GM21723 (cell line): ENCODE measurements around the gene PCDHA1.
"Not testable (repeated sequence)": the region's sequence is repeated elsewhere in the genome, so short reads cannot be mapped to it uniquely, and the experiment has no call there.

Source experiments
- ATAC-seq: cut with Tn5 transposase; IDR thresholded peaks from one replicate; pipeline ENCODE4 v1.9.1; 2021; ENCODE audit warnings: mild to moderate bottlenecking, moderate library complexity; ENCODE audit not compliant: unreplicated experiment

Gene PCDHA1

DNA sequence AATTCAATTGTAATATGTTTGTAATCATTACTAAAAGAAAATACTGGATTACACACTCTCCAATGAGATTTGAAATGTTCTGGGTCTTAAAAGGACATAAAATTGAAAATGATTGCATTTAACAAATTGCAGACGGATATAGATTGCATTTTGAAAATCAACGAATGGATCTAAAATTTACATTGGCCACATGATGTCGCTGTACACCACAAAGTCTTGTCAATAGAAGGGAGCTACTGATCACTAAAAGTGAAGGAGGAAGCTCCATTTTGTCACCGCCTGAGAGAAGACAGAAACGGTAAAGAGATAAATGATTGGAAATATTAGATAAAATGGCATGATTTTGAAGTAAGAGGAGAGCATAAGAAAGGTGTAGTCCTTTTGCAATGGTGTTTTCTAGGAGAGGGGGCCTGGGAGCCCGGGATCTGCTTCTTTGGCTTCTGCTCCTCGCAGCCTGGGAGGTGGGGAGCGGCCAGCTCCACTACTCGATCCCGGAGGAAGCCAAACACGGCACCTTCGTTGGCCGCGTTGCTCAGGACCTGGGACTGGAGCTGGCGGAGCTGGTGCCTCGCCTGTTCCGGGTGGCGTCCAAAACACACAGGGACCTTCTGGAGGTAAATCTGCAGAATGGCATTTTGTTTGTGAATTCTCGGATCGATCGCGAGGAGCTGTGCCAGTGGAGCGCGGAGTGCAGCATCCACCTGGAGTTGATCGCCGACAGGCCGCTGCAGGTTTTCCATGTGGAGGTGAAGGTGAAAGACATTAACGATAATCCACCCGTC, at the start of gene PCDHA1:
TSS of gene PCDHA1 (plus strand) at position 236 of the 782 bp plus-strand sequence.
- ATAC-seq, result no peak

DNA sequence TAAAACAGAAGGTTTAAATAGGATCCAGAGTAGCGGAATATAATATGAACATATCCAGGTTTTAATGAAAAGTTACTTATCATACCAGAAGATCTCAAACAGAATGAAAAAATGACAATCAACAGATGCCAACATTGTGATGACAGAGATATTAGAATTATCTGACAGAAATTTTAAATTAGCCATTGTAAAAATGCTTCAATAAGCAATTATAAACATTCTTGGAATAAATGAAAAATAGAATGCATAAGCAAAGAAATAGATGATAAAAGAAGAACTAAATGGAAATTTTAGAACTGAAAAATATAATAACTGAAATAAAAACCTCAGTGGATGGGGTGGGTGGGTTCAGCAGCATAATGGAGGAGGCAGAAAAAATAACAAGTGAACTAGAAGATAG, 48.5 kb upstream of the PCDHA1 start:
- ATAC-seq, result no peak

DNA sequence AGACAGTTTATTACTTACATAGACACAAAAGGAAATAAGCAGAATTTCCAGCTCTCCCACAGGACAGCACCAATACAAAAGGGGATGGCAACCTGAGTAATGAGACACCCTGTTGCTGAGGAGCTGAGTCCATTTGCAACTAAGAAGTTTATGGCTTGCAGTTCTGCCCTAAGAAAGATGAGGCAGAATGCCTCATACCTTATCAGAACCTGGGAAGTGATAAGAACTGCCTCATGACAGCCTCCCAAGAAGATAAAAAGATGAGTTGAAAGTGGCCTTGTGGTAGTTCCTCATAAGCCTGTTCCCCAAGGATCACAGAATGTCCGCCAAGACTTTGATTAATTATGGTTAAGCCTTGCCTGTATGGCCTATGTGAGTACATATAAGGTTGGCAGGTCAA, 44.0 kb upstream of the PCDHA1 start:
- no peak for ATAC-seq

DNA sequence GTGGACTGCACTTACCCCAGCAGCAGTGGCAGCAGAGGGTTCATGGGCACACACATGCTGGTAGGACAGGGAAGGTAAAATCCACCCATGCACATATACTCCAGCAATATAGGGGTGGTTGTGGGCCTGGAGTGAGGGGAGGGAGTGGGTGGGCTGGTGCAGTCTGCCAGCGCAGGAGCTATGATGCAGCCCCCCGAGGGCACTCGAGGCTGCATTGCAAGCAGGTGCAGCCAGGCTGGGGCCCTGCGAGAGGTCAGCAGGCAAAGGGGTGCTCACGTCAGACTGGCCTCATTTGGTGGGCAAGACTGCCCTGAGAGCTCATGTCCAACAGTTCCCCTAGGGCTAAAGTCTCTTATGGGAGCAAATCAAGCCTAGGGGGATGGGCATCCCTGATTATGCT, 32.4 kb upstream of the PCDHA1 start:
- no peak for ATAC-seq

DNA sequence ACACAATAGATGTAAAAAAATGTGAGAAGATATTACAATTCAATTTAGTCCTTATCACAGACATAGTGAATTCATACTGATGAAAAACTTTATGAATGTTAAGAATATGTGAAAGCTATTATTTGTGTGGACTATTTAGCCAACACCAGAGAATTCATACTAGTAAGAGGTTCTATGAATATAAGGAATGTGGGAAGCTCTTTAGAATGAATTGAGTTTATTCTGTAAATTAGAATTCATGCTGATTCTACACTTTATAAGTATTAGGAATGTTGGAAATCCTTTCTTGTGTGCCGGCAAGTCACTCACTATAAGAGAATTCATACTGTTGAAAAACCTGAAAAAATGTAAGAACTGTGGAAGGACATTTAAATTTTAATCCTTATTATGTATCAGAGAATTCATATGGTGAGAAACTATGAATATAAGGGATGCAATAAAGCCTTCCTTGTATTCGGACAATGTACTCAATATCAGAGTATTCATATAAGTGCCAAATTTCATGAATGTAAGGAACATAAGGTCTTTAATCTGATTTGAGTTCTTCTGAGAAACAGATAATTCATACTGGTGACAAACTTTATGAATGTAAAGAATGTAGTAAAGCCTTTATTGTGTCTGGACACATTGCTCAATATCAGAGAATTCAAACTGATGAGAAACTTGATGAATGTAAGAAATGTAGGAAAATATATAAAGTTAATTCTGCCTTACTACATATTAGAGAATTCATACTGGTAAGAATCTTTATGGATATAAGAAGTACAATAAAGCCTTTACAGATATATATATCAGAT, 21.6 kb upstream of the PCDHA1 start:
- no peak for ATAC-seq

DNA sequence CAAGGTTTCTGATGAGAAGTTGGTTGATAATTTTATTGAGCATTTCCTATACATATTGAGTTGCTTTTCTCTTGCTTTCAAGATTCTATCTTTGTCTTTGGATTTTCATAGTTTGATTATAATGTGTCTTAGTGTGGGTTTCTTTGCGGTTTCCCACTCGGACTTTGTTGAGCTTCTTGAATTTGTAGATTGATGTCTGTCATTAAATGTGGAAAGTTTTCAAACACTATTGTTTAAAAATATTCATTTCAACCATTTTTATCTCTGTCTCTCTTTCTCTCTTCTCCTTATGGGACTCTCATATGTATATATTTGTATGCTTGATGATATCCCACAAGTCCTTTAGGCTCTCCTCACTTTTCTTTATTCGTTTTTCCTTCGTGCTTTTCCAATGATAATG, 18.5 kb upstream of the PCDHA1 start:
- no peak for ATAC-seq

DNA sequence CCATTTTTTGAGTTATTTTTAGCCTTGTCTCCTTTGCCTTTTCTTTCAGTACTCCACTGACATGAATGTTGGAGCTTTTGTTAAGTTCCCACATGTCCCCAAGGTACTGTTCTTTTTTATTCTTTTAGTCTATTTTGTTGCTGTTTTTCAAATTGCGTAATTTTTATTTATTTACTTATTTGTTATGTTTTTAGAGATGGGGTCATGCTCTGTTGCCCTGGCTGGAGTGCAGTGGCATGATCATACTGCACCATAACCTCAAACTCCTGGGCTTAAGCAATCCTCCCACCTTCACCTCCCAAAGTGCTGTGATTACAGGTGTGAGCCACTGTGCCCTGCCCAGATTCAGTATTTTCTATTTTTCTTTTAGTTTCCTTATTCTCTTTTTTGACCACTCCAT, 5.4 kb upstream of the PCDHA1 start:
- no peak for ATAC-seq

DNA sequence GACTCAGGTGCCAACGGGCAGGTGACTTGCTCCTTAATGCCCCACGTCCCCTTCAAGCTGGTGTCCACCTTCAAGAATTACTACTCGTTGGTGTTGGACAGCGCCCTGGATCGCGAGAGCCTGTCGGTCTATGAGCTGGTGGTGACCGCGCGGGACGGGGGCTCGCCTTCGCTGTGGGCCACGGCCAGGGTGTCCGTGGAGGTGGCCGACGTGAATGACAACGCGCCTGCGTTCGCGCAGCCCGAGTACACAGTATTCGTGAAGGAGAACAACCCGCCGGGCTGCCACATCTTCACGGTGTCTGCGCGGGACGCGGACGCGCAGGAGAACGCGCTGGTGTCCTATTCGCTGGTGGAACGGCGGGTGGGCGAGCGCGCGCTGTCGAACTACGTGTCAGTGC, 1.5 kb downstream of the PCDHA1 start:
- not testable (repeated sequence) for ATAC-seq

DNA sequence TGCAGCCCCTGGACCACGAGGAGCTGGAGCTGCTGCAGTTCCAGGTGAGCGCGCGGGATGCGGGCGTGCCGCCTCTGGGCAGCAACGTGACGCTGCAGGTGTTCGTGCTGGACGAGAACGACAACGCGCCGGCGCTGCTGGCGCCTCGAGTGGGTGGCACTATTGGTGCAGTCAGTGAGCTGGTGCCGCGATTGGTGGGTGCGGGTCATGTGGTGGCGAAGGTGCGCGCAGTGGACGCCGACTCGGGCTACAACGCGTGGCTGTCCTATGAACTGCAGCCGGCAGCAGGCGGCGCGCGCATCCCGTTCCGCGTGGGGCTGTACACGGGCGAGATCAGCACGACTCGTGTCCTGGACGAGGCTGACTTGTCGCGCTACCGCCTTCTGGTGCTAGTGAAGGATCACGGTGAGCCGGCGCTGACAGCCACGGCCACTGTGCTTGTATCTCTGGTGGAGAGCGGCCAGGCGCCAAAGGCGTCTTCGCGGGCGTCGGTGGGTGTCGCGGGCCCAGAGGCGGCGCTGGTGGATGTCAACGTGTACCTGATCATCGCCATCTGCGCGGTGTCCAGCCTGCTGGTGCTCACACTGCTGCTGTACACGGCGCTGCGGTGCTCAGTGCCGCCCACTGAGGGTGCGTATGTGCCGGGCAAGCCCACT, 2.0 kb downstream of the PCDHA1 start:
- ATAC-seq, result not testable (repeated sequence)

DNA sequence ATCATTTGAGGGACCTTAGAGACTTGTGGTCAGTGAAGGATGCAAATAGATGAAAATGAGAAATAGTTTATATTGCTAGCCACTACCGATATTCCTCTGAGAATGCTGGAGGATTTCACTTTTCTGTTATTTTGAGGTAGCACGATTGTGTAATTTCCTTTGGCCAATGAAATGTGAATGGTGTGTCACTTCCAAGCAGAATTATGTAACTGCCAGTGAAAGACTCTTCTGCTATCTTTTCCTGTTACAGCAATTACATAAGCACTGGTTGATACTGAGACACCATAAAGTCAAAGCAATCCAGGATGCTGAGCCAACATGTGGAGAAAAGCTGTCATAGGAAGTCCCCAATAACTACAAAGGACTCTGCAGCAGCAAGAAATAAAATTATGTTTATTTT, 5.1 kb downstream of the PCDHA1 start:
- no peak for ATAC-seq

DNA sequence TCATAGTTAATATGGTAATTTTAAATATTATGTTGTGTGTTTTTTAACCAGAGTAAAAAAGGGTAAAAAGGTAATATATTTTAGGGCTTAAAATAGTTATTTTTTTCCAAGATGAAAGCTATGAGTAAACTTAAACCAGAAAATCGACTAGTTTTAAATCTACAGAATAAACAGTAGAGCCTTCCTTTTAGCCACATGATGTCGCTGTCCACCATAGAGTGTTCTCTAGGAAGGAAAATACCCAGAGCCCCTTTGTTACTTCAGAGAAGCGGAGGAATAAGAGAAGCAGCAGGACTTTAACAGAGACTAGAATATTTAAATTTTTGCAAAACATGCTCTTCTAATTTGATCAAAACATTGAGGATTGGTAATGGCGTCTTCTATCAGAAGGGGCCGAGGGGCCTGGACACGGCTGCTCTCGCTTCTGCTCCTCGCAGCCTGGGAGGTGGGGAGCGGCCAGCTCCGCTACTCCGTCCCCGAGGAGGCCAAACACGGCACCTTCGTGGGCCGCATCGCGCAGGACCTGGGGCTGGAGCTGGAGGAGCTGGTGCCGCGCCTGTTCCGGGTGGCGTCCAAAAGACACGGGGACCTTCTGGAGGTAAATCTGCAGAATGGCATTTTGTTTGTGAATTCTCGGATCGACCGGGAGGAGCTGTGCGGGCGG, 8.8 kb downstream of the PCDHA1 start, which contains the start of gene PCDHA2:
TSS of gene PCDHA2 (plus strand) at position 258 of the 664 bp plus-strand sequence.
- no peak for ATAC-seq

DNA sequence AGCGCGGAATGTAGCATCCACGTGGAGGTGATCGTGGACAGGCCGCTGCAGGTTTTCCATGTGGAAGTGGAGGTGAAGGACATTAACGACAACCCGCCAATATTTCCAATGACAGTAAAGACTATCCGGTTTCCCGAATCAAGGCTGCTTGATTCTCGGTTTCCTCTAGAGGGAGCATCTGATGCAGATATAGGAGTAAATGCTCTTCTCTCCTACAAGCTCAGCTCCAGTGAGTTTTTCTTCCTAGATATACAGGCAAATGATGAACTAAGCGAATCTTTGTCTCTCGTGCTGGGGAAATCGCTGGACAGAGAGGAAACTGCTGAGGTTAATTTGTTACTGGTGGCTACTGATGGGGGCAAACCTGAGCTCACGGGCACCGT, 9.3 kb downstream of the PCDHA1 start:
- no peak for ATAC-seq

DNA sequence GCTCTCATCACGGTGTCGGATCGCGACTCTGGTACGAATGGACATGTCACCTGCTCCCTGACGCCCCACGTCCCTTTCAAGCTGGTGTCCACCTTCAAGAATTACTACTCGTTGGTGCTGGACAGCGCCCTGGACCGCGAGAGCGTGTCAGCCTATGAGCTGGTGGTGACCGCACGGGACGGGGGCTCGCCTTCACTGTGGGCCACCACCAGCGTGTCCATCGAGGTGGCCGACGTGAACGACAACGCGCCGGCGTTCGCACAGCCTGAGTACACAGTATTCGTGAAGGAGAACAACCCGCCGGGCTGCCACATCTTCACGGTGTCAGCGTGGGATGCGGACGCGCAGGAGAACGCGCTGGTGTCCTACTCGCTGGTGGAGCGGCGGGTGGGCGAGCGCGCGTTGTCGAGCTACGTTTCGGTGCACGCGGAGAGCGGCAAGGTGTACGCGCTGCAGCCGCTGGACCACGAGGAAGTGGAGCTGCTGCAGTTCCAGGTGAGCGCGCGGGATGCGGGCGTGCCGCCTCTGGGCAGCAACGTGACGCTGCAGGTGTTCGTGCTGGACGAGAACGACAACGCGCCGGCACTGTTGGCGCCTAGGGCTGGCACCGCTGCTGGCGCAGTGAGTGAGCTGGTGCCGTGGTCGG, 10.3 kb downstream of the PCDHA1 start:
- not testable (repeated sequence) for ATAC-seq

DNA sequence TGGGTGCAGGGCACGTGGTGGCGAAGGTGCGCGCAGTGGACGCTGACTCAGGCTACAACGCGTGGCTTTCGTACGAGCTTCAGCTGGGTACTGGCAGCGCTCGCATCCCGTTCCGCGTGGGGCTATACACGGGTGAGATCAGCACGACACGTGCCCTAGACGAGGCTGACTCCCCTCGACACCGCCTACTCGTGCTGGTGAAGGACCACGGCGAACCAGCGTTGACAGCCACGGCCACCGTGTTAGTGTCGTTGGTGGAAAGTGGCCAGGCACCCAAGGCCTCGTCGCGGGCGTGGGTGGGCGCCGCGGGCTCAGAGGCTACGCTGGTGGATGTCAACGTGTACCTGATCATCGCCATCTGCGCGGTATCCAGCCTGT, 10.8 kb downstream of the PCDHA1 start:
- no peak for ATAC-seq

DNA sequence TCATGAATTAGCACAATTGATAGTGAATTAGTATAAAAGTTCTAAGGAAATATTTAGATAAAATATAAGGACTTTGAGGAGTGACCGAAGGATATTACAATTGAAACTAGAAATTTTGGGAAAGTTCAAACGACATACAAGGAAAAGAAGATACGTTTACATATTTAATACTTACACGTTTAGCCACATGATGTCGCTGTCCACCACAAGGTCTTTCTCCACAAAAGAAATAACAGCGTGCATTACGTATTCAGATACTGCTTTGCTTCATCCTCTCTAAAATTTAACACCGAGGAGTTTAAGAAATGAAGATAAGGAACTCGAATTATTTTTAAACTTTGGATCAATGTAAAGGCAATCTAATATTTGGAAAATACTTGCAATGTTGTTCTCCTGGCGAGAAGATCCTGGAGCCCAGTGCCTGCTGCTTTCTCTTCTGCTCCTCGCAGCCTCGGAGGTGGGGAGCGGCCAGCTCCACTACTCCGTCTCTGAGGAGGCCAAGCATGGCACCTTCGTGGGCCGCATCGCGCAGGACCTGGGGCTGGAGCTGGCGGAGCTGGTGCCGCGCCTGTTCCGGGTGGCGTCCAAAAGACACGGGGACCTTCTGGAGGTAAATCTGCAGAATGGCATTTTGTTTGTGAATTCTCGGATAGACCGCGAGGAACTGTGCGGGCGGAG, 15.0 kb downstream of the PCDHA1 start, which contains the start of gene PCDHA3:
TSS of gene PCDHA3 (plus strand) at position 242 of the 678 bp plus-strand sequence.
- ATAC-seq, result no peak

DNA sequence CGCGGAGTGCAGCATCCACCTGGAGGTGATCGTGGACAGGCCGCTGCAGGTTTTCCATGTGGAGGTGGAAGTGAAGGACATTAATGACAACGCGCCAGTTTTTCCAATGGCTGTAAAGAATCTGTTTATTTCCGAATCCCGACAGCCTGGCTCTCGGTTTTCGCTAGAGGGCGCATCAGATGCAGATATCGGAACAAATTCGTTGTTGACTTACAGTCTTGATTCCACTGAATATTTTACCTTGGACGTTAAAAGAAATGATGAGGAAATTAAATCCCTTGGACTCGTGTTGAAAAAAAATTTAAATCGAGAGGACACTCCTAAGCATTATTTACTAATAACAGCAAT, 15.5 kb downstream of the PCDHA1 start:
- no peak for ATAC-seq

DNA sequence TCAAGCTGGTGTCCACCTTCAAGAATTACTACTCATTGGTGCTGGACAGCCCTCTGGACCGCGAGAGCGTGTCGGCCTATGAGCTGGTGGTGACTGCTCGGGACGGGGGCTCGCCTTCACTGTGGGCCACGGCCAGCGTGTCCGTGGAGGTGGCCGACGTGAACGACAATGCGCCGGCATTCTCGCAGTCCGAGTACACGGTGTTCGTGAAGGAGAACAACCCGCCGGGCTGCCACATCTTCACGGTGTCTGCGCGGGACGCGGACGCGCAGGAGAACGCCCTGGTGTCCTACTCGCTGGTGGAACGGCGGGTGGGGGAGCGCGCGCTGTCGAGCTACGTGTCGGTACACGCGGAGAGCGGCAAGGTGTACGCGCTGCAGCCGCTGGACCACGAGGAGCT, 16.4 kb downstream of the PCDHA1 start:
- ATAC-seq, result not testable (repeated sequence)

DNA sequence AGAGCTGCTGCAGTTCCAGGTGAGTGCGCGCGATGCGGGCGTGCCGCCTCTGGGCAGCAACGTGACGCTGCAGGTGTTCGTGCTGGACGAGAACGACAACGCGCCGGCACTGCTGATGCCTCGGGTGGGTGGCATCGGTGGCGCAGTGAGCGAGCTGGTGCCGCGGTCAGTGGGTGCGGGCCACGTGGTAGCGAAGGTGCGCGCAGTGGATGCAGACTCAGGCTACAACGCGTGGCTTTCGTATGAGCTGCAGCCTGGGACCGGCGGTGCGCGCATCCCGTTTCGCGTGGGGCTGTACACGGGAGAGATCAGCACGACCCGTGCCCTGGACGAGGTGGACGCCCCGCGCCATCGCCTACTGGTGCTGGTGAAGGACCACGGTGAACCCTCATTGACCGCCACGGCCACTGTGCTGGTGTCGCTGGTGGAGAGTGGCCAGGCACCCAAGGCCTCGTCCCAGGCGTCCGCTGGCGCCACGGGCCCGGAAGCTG, 16.9 kb downstream of the PCDHA1 start:
- ATAC-seq, result no peak

DNA sequence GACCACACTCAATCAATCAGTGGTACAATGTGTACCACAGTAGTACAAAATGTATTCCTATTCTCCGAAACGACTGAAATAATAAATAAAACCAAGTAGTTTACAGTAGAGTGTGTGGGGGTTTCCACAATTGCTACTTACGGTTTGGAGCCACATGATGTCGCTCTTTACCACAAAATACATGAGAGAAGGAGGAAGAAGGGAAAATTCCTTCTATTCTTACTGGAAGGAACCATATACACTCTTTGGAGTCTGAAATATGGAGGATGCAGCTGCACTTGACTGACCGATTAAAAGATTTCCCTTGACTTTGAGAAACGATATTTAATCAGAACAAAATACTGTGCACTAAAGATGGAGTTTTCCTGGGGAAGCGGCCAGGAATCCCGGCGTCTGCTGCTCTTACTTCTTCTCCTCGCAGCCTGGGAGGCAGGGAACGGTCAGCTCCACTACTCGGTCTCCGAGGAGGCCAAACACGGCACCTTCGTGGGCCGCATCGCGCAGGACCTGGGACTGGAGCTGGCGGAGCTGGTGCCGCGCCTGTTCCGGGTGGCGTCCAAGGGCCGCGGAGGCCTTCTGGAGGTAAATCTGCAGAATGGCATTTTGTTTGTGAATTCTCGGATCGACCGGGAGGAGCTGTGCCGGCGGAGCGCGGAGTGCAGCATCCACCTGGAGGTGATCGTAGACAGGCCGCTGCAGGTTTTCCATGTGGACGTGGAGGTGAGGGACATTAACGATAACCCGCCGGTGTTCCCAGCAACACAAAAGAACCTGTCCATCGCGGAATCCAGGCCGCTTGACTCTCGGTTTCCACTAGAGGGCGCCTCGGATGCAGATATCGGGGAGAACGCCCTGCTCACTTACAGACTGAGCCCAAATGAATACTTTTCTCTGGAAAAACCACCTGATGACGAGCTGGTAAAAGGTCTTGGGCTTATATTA, 21.2 kb downstream of the PCDHA1 start, which contains the start of gene PCDHA4:
TSS of gene PCDHA4 (plus strand) at position 235 of the 942 bp plus-strand sequence.
- ATAC-seq, result no peak
